ENCODE measurements around the gene CSRP2. TPM values are rescaled to one million over a fixed set of nuclear protein-coding genes. Genes with fewer than 3 reads are reported as not detected.

CSRP2 gene
- total RNA-seq, 1 experiment from 2014 or later: 158 TPM

DNA sequence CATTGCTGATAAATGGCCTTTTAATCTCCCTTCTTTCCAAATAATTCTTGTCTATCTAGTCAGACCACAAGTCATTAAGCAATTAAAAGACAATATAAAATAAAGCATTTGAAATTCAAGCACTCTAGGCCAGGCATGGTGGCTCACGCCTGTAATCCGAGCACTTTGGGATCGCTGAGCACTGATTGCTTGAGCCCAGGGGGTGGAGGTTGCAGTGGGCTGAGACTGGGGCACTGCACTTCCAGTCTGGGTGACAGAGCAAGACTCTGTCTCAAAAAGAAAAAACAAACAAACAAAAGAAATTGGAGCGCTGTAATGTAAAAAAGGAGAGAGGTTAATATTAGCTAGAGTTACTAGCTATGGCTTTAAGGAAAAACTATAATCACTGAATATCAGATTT lies 30.5 kb upstream of the CSRP2 start:
- Mint-ChIP-seq H3K27me3 (ENCODE audit: low read depth) (no peaks in the 10 kb centered on the region), H3K4me3 (peak overlapping the region in 1 of 2 experiments; percentile 24; a peak in 1 of 5 replicates), H3K9me3 (no peaks in the 10 kb centered on the region), H3K36me3 (ENCODE audit: insufficient read depth in 1 of 3, low read depth in 3 of 3) (peaks cover 0 to 3% (median 0%) of the 10 kb centered on the region in 3 experiments; a peak in 1 of 7 replicates), H3K4me1 (peaks cover 52 to 55% of the 10 kb centered on the region in 2 experiments), H3K27ac (0 out of 7 replicates have a peak overlapping the region, but pooled peaks of 1 of the 3 experiments have one; percentile 27)
- TF ChIP-seq, protein P1, sequence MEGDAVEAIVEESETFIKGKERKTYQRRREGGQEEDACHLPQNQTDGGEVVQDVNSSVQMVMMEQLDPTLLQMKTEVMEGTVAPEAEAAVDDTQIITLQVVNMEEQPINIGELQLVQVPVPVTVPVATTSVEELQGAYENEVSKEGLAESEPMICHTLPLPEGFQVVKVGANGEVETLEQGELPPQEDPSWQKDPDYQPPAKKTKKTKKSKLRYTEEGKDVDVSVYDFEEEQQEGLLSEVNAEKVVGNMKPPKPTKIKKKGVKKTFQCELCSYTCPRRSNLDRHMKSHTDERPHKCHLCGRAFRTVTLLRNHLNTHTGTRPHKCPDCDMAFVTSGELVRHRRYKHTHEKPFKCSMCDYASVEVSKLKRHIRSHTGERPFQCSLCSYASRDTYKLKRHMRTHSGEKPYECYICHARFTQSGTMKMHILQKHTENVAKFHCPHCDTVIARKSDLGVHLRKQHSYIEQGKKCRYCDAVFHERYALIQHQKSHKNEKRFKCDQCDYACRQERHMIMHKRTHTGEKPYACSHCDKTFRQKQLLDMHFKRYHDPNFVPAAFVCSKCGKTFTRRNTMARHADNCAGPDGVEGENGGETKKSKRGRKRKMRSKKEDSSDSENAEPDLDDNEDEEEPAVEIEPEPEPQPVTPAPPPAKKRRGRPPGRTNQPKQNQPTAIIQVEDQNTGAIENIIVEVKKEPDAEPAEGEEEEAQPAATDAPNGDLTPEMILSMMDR (conservative IDR thresholded peaks at IDR 0.05): no peak
- H3K4me1 ChIP-seq (ENCODE audit: insufficient read depth, low read length): peaks cover 18% of the 10 kb centered on the region
- no peak overlapping the region for H2BK20ac ChIP-seq (ENCODE audit: low read depth, low read length, poor library complexity, severe bottlenecking)
- H3K27me3 ChIP-seq (ENCODE audit: insufficient read depth, low read length): no peaks in the 10 kb centered on the region
- no peak overlapping the region for H3K23ac ChIP-seq (ENCODE audit: insufficient read length, low read depth, low read length)
- H2BK5ac ChIP-seq (ENCODE audit: insufficient read length, low read length): no peak overlapping the region
- H3K27ac ChIP-seq (ENCODE audit: insufficient read length, low read depth, low read length): no peak overlapping the region
- no peaks in the 10 kb centered on the region for H3K23me2 ChIP-seq (ENCODE audit: insufficient read length, low read depth, low read length, poor library complexity, severe bottlenecking)
- H3K9me3 ChIP-seq (ENCODE audit: control insufficient read depth, low read depth, low read length): no peaks in the 10 kb centered on the region
- no peak overlapping the region for H4K5ac ChIP-seq (ENCODE audit: insufficient read length, low read depth, low read length)
- H3K9ac ChIP-seq (ENCODE audit: extremely low read depth, insufficient read length, low read length): no peak overlapping the region
- H2BK12ac ChIP-seq (ENCODE audit: insufficient read length, low read depth, low read length): no peak overlapping the region
- no peak overlapping the region for H3K14ac ChIP-seq (ENCODE audit: insufficient read depth, low read length)
- H2AFZ ChIP-seq (ENCODE audit: low read length): no peak overlapping the region
- DNase-seq: peak; percentile 69
- no peak overlapping the region for H2BK120ac ChIP-seq (ENCODE audit: low read depth, low read length, poor library complexity, severe bottlenecking)
- no peak overlapping the region for H2BK15ac ChIP-seq (ENCODE audit: low read depth, low read length)
- H3T11ph ChIP-seq (ENCODE audit: low read length): no peak overlapping the region
- no peaks in the 10 kb centered on the region for H3K79me2 ChIP-seq (ENCODE audit: insufficient read depth, low read length)
- no peak overlapping the region for H2AK5ac ChIP-seq (ENCODE audit: insufficient read length, low read length)
- no peak overlapping the region for H3K4ac ChIP-seq (ENCODE audit: low read depth, low read length)
- no peak overlapping the region for H4K8ac ChIP-seq (replicated peaks; ENCODE audit: insufficient read length, low read depth, low read length)
- no peak overlapping the region for H3K4me2 ChIP-seq (ENCODE audit: insufficient read depth, insufficient read length, low read length)
- H4K91ac ChIP-seq (ENCODE audit: insufficient read length, low read depth, low read length): no peak overlapping the region
- H4K20me1 ChIP-seq (ENCODE audit: control insufficient read depth, insufficient read depth, insufficient read length): no peaks in the 10 kb centered on the region
- H3K18ac ChIP-seq (ENCODE audit: insufficient read length, low read depth, low read length): no peak overlapping the region
- H3K79me1 ChIP-seq (ENCODE audit: insufficient read depth, low read depth, low read length, poor library complexity, severe bottlenecking): no peaks in the 10 kb centered on the region
- WGBS (ENCODE audit: extremely low coverage, insufficient read length, low lambda C conversion rate): no CpG with 5 or more reads among the region's 4 CpGs
- H3K56ac ChIP-seq (ENCODE audit: insufficient read length, low read depth, low read length): no peak overlapping the region

Data from H9 (cell line).